T-helper 2 cell treated with Interferon-gamma antibody and Interleukin-4, amounts not matched to agents 100 ng/mL and 5 ng/mL, for 36 hours (primary cell): ENCODE measurements around the gene SCG3. TPM values are rescaled to one million over a fixed set of nuclear protein-coding genes. Genes with fewer than 3 reads are reported as not detected.
"Not testable (repeated sequence)": the region's sequence is repeated elsewhere in the genome, so short reads cannot be mapped to it uniquely, and the experiment has no call there.

Experiments
- intact Hi-C: fragments of 100-400 bp; cut with micrococcal nuclease; formaldehyde crosslinking; loops from one replicate; pipeline ENCODE4 v1.15.1; 2023
- total RNA-seq: library from RNA; stranded (reverse); gene quantifications from 2 replicates; pipeline ENCODE4 v1.2.3, GENCODE V29; 2022

The SCG3 gene
- not detected in 2 replicates for total RNA-seq

DNA sequence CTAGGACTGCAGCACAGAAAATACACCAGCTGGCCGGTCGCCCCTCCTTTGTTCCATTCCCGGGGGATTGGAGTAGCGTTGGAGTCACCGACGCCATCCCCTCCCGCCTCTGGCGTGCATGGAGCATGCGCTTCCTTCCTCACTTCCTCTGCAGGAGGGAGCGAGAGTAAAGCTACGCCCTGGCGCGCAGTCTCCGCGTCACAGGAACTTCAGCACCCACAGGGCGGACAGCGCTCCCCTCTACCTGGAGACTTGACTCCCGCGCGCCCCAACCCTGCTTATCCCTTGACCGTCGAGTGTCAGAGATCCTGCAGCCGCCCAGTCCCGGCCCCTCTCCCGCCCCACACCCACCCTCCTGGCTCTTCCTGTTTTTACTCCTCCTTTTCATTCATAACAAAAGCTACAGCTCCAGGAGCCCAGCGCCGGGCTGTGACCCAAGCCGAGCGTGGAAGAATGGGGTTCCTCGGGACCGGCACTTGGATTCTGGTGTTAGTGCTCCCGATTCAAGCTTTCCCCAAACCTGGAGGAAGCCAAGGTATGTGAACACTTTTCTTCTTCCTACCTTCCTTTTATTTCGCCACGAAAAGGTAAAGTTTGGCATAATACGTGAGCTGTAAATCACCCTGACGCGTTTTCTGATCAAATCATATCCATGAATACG lies at the start of gene SCG3:
Gene SCG3, plus strand, starts transcription at position 201 of the 661 bp plus-strand sequence. Its CDS starts 253 bp downstream, at position 454.
- intact Hi-C loops, result no loop called here

- intact Hi-C loops, result no loop called here
Observed at GRCh38 chr15:51634591-51635198, 46.6 kb upstream of the SCG3 start.

- intact Hi-C loops, result no loop called here
Observed at GRCh38 chr15:51641490-51642130, 39.7 kb upstream of the SCG3 start.

GRCh38 chr15:51642696-51643095 lies 38.6 kb upstream of the SCG3 start:
- intact Hi-C loops, result no loop called here

GRCh38 chr15:51647128-51647562 lies 34.2 kb upstream of the SCG3 start:
- intact Hi-C loops, result no loop called here

DNA sequence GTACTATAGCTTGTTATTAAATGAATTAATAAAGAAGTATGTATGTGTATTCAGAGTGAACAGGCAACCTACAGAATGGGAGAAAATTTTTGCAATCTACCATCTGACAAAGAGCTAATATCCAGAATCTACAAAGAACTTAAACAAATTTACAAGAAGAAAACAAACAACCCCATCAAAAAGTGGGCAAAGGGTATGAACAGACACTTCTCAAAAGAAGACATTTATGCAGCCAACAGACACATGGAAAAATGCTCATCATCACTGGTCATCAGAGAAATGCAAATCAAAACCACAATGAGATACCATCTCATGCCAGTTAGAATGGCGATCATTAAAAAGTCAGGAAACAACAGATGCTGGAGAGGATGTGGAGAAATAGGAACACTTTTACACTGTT lies 33.2 kb upstream of the SCG3 start:
- intact Hi-C loops, result not testable (repeated sequence)

DNA sequence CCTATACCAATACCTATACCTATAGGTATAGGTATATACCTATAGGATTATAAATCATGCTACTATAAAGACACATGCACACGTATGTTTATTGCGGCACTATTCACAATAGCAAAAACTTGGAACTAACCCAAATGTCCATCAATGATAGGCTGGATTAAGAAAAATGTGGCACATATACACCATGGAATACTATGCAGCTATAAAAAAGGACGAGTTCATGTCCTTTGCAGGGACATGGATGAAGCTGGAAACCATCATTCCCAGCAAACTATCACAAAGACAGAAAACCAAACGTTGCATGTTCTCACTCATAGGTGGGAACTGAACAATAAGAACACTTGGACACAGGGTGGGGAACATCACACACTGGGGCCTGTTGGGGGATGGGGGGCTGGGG lies 32.7 kb upstream of the SCG3 start:
- intact Hi-C loops, result not testable (repeated sequence)

DNA sequence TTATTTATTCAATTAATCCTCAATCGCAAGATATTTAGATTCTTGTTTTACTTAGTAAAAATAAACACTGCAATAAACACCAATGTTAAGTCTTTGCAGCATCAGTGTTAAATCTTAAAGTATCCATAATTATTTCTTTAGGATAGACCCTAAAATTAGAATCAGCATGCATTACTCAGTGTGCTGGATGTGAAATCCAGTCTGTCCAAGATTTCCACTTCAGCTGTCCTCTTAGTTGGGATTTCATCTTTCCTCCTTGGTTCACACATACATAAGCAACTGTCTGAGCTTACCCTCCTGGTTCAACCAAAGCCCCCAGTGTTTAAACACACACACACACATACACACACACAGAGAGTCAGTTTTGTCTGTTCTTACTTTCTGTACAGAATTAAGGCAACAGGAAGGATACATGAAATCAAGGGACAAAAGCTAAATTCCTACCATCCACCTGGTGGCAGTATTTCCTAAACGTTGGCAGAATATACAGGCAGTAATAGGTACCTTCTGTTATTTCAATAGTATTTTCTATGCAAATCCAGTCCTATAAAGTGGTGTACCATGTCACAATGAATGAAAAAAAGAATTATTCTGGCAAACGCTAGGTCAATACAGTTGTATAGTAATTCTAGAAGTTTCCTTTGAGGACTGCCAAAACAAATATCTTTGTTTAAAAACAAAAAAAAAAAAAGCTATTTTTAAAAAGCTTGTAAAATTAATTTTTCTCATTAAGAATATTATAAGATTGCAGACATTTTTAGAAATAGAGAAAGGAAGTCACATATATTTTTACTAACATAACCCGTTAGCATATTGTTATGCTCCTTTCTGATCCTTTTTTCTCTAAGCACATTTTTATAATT lies 31.4 kb upstream of the SCG3 start:
- intact Hi-C loops, result loop anchor here (1.0 to 5.0 kb wide), 2 partner anchors 87 to 126 kb away; partner anchors contain the start of gene LYSMD2

GRCh38 chr15:51652084-51652668 lies 29.1 kb upstream of the SCG3 start:
- intact Hi-C loops, result loop anchor here (5.0 kb wide), 1 partner anchor 85 kb away; the partner anchor contains the start of gene LYSMD2

- intact Hi-C loops, result not testable (repeated sequence)
Observed at GRCh38 chr15:51655401-51656057, 25.8 kb upstream of the SCG3 start.

DNA sequence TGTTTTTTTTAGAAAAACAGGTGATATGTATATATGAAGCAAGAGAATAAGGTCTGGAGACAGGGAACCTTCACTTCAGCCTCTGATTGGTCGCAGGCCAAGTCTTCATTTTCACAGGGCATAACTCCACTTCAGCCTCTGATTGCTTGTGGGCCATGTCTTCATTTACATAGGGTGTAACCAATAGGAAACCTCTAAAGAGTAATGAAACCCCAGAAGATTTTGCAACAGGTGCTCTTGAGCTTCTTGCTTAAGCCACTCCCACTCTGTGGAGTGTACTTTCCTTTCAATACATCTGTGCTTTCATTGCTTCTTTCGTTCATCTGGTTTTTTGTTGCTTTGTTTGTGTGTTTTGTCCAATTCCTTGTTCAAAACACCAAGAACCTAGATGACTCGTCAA lies 22.6 kb upstream of the SCG3 start:
- intact Hi-C loops, result no loop called here

DNA sequence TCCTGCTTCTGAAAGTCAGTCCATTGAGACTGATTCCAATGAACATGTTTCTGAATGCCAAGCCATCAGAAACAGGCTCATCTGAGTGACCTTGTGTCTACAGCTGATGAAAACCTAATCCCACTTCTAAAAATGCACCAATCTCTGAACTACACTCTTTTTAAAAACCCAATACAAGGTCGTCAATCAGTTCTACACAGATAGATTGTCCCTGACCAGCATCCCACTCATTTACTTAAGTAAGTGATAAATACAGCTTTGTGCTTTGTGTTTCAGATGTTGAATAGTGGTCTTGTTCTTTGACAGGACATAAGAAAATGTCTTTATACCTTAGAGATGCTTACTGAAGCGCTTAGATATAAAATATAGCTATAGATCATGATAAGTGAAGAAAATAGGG lies 20.2 kb upstream of the SCG3 start:
- intact Hi-C loops, result no loop called here

GRCh38 chr15:51667478-51667877 lies 13.8 kb upstream of the SCG3 start:
- intact Hi-C loops, result no loop called here

GRCh38 chr15:51668446-51668845 lies 12.9 kb upstream of the SCG3 start:
- intact Hi-C loops, result no loop called here

GRCh38 chr15:51669381-51669780 lies 11.9 kb upstream of the SCG3 start:
- intact Hi-C loops, result no loop called here

- intact Hi-C loops, result no loop called here
Observed at GRCh38 chr15:51672155-51672687, 9.1 kb upstream of the SCG3 start.

DNA sequence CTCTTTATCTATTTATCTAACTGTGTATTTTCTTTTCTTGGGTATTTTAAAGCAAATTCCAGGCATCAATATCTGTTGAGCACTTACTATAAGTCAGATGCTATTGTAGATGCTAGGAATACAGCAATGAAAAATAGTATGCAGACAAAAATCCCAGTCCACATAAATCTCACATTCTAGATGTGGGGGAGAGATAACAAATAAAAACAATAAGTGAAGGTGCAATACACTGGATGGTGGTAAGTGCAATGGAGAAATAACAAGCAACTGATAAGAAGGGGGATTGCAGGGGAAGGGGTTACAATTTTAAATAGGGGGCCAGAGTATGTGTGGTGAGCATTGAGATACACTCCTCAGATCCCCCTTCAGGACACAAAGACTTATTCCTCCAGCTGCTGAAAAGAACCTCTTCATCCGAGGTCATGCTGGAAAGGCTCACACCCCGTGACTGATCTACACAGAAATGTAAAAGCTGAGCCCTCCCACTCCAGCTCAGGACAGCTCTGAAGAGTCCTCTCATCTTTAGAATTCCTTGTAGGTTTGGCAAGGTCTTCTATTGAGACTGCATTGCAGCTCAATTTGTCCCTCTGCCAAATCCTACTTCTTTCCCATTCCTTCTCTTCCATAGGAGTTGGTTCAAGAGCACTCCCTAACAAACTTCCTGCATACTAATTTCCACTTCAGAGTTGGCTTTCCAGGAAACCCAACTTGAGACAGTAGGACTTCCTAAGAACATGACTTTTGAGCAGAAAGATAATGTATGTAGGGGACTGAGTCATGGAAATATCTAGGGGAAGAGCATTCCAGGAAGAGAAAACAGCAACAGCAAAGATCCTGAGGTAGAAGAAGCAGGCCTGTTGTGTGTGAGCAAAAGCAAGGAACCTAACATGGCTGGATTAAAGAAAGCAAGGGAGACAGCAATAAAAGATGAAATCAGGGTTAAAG lies 8.1 kb upstream of the SCG3 start:
- intact Hi-C loops, result no loop called here

DNA sequence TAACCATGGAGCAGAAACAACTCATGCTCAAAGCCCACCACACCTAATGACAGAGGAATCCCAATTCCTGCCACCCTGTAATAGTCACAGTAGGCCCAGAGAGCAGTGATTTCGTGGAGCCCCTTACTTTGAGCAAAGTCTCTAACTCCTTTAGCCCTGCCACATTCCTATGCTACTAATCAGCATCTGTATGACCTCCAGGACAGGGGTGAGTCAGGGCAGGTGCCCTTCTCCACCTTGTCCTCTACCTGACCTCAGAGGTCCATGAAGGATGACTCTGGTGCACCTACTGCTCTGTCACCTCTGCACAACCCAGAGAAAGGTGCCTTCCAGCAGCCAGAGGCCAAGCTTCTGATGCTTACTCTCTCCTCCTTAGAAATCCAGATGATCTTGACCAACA lies 6.1 kb upstream of the SCG3 start:
- intact Hi-C loops, result no loop called here

GRCh38 chr15:51677021-51677420 lies 4.3 kb upstream of the SCG3 start:
- intact Hi-C loops, result no loop called here
